GM21360 (cell line): Measurements from ENCODE around the gene GTF3C1.

ENCODE experiments used
- ATAC-seq: cut with Tn5 transposase; IDR thresholded peaks from one replicate; pipeline ENCODE4 v1.9.1; 2021; ENCODE audit warnings: mild to moderate bottlenecking, moderate library complexity; ENCODE audit not compliant: unreplicated experiment

The GTF3C1 gene

DNA sequence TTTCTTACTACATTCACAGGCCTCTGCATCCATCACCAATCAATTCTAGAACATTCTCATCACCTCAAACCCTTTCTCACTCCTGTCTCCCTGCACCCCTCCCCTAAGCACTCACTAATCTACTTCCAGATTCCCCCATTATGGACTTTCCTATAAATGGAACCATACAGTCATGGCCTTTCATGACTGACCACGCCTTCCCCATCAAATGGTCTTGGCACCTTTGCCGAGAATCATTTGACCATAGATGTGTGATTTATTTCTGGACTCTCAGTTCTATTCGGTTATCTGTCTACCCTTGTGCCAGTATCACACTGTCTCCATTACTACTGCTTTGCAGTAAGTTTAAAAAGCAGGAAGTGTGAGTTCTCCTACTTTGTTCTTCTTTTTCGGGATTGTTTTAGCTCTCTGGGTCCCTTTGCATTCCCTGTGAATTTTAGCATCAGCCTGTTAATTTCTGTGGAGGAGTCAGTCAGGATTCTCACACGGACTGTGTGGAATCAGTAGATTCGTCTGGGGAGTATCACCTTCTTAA, 27.5 kb downstream of the GTF3C1 start:
- no peak for ATAC-seq

DNA sequence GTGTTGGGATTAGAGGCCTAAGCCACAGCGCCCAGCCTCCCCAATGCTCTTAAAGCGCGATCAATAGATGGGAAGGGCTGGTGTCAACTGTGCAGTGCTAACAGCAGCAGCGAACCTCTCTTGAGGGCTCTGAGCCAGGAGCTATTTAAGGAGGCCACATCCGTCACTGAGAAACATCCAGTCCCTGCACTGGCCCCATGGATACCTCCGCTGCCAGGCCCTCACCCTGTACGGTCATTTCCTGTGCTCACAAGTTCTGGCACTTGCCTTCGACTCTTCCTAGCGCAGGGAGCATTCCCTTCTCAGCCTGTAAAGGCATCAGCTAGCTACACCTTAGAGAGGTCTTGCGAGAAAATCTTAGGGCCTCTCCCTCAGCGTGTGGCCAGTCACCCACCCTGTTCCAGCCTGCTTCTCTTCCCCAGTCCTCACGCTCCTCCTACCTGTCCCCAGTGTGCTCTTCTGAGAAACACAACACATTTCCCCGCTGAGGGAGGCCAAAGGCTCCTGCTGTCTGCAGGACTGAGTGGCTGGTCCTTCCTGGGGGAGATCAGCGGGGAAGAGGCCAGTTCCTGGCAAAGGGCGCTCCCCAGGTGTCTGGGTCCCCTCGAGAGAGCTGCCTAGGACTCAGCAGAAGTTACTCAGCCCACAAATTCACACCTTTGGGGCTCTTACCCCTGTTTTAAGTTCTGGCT, 28.6 kb downstream of the GTF3C1 start:
- ATAC-seq = no peak

DNA sequence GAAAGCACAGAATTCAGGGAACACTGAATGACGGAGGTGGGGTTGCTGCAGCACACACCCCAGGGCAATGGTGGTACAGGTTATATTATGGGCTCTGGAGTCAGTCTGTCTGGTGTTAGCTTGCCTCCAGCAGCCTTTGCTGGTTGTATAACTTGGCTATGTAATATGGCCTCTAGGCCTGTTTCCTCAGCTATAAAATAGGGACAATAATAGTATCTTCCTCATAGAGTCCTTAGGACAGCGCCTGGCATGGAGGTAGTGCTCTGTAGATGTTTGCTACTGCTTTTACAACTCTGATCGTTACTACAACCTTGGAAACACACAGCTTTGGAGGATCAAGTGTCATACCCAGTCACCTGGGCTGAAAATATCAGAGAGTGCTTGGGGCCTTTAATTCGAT, 31.5 kb downstream of the GTF3C1 start:
- ATAC-seq = no peak

DNA sequence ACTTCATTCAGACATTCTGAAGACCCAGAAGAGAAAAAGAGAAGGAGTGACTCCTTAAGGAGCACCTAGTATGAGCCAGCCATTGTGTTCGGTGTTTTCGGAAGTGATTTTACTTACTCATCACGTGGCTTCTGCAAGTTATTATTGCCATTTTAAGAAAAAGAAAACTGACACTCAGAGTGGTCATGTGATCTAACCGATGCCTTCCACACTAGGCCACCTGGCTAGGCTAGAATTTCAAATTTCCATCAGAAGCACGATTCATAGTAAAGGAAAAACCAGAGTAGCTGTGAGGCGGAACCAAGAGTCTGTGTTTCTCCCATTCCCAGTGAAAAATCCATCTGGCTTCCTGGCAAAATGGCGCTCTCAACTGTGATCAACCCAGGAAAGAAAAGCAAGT, 32.0 kb downstream of the GTF3C1 start:
- ATAC-seq = no peak

DNA sequence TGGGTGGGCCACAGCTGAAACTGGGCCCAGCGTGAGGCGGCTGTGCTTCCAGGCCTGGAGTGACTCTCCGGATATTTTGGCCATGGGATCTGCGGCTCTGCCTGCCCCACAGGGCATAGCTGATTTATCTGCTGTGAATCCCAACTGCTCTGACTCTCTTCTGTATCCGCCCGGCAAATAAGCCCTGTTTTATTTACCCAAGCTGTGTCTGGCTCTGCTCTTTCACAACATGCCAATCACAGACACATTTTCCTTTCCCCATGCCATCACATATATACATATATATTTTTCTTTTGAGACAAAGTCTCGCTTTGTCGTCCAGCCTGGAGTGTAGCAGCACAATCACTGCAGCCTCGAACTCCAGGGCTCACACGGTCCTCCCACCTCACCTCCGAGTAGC, 33.3 kb downstream of the GTF3C1 start:
- ATAC-seq = no peak

DNA sequence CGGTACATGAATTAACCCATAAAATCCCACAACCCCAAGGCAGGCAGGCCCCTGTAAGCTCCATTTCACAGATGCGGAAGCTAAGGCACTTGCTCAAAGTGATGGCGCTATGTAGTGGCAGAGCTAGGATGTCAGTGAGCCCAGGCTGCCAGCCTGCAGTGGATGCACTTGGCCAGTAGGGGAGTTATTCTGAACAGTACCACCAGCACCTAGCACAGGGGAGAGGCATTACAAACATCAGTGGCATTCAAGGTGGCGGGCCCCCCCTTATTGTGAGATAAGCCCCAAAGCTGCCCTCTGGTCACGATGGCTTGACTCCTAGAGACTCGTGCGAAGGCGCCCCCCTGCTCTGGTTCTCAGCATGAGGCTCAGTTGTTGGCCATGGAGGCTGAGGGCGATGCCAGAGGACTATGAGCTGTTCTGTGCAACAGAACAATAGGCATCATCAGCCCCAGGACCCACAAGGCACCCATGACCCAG, 33.8 kb downstream of the GTF3C1 start:
- peak; percentile 71 for ATAC-seq

DNA sequence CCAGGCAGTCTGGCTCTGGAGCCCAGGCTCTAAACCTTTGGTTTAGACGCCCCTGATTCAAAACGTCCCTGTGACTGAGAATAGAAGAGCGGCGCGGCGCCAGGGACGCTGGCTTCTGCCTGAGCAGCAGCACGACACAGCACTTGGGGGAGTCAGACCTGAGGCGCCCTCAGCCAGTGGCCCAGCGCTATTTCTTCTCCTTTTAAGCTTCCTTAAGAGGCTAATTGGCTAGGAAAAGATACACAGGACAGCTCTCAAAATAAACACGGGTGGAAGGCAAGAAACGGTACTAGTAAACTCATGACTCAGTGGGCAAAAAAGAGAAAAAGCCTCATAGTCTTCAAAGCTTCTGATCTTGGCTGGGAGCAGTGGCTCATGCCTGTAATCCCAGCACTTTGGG, 34.9 kb downstream of the GTF3C1 start:
- ATAC-seq = no peak

DNA sequence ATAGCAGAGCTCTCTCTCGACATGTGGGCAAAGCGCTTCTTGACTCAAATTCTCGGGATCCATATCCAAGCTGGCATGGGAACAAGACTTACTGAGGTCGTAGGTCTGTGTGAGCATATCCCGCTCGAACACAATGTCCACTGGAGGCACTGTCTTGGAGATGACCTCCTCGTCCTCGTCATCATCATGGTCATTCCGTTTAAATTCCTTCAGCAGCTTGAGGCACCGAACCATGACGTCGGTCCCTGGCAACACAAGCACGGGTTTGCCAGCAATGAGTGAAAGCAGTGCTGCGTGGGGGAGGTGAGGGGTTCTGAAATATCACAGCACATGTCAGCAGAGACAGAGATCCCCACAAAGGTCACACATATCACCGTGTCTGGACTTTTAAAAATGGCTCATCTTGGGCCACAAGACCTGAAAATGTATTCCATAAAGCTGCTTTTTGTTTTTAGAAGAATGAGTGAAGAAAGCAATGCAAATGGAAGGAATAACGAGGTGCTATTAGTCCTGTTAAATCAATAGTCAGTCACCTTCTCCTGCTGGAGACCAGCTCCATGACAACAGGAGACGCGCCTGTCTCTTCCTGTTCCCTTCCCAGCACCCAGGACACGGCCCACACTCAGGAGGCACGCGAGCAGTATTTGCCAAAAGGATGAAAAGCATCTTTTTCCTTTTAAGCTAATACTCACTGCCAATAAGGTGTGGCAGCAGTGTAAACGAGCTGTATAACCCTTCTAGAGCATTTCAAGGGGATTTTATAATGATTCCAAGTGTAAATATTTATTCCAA, 37.9 kb downstream of the GTF3C1 start:
- ATAC-seq = no peak

DNA sequence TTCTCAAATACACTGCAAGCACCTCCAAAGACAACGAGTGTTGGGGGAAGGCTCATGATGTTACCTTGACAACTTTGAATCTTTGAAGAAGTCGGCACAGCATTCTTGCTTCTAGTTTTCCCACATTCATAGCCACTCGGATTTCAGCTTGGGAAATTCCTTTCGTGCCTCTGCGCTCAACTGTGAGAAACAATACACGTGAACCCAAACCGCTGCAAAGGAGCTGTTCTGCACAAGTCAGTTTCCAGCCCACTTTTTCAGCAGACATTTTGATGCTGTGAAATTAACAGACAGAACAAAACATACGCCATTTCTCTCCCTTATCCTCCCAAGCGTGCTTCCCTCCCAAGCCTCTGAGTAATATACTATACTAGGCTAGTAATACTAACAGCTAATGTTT, 41.2 kb downstream of the GTF3C1 start:
- no peak for ATAC-seq

DNA sequence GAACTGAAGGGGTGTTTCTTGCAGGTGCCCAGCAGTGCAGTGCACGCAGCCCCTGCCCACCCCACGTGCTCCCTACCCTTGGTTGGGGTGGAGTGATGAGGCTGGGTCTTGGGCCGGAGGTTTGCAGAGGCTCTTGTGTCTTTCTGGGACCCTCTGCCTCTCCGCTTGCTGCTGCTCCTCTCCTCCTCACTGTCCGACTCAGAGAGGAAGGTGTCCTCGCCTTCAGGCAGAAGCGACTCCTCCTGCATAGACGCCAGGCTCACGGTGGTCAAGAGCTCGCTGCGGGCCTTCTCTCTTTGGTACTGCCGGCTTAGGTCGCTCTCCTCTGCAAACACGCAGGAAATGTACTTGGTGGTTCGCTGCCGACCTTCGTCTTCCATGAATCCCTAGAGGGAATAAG, 42.9 kb downstream of the GTF3C1 start:
- ATAC-seq = no peak

DNA sequence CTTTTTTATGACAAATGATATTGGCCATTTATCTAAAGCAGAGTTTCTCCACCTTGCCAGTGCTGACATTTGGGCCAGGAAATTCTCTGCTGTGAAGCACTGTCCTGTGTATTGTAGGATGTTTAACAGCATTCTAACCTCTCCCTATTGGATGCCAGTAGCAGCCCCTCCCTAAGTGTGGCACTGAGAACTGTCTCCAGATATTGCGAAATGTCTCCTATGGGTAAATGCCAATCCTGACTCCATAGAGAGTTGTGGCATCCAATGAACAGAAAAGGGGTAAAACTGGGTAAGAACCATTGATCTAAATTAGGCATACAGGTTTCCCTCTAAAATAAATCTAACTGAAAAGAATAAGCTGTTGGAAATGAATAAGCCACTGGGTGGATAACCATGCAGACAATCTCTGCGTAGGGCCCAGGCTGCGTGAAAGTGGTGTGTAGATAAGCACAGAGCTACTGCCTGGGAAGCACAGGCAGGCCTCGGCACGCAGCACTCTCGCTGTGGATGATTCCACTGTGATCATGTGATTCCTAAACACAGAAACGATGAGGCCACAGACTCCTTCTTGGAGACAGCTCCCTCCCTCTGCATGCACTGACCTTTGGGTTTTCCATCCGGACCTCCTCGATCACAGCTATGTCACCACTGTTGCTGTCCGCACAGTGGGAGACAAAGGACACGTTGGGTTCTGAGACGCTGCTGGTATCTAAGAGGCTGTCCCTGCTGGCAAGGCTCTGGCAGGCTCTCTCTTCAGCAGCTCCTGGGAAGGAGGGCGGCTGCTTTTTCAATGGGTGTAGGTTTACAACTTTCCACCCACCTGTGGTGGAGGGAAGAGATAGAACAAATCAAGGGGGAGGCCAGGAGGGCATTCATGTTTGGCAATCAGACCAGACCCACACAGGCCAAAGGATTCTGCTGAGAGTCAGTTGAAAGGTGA, 44.1 kb downstream of the GTF3C1 start:
- no peak for ATAC-seq

DNA sequence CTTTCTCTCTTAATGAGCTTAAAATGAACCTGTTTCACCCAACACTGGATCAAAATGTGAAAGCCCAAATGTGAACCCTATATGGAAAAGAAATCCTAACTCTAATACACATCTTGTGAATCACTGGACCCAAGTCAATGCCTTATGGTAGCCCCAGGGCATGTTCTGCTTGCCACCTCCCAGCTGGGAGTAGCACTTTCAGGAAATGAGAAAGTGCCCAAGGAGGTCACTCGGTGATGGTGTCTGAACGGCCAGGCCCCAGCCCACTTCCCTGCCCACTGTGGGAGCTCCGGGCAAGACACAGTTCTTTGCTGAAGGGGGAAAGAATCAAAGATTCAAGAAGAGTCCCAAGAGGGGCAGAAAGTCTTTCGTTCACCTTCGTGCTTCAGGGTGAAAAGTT, 46.1 kb downstream of the GTF3C1 start:
- no peak for ATAC-seq

DNA sequence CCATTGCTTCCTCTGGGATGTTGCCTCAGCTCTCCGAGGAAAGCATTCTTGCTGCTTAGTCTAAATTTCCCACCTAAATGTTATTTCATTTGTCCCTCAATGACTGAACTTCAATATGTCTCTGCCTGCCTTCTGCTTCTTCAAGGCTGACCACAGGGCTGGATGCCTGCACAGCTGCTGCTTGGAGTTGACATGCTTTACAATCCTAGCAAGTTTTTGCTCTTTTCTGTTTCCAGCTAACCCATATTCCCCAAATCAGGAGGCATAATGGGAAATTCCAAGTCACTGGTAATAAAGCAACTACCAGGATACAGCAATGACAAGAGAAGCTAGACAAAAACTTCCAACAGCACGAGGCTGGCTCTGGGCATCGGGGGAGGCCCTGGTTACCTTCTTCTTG, 48.9 kb downstream of the GTF3C1 start:
- ATAC-seq = no peak

DNA sequence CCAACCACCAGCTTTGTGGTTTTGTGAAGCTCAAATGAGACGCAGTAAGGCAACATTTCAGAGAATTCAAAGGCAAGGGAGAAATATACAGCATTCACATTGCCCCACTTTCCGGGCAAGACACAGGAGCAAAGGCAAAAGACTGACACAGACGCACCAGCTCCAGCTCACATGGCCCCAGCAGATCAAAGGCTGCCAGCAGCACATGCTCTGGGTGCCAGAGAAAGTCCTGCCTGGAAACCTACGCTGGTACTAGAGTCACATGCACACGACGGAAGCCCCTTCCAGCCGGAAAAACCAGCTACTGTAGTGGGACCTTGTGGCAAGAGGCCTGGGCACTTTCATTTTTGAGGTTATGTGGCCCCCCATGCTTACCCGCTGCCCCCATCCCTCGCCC, 50.1 kb downstream of the GTF3C1 start:
- no peak for ATAC-seq

DNA sequence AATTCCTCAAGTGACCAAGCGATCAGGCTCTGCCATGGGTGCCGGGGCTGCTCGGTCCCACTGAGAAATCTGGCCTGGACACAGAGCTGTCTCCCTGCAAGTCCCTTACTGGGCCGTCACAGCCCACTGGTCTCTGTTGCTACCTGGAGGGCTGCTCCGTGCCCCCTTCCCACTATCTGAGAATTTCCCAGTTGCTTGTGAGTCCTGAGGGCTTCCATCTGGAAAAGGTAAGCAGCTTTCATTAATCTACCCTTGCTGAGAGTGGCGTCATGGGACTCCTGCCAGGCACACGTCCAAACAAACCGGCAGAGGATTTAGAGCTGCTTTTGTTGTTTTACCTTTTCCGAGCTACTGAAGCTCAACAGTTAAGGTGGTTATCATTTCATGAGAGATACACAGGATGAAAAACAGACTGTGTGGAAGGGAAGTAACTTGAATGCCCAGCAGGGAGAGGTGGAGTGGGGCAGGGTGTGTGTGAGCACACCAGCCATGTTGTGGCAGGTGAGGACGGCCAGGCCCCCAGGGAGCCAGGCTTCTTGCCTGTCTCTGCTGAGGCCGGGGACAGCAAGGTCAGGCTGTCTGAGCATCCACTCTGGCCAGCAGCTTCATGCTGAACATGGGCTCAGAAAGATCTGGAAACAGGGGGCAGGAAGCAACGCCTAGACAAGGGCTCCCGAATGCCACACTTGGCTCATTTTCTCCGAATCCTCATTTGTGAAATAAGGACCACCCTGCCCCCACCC, 50.6 kb downstream of the GTF3C1 start:
- ATAC-seq = no peak

DNA sequence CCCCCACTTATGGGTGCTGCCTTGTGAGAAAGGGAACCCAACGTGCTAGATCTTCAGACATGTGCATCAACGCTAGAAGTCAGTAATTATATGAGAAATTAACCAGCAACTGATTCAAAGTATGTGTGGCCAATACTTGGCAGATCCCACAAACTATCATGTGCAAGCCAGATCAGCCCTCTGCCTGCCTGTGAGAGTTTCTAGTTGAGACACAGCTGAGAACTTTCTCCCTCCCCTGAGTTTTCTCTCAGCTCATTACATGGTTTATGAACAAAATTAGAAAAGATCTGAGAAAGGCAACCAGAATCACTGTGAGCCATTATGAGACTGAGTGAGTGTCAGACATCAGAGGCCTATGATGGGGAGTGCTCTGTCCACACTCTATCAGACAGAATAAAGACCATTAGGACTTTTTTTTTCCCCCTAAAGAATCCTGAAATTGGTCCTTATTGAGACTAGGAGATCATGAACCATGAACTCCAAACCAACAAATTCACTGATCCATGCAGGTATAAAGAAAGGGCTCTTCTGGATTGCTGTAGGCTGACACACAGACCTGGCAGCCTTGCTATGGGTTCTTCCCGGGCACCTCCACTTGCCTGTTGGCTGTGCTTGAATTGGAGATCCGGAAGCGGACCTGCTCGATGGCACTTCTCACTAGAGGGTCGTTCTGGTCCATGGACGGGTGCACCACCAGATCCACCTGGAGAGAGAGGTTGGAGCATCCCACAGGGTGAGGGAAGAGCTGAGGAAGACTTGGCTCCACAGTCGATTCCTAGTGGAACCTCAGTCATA, 51.5 kb downstream of the GTF3C1 start:
- ATAC-seq = no peak

DNA sequence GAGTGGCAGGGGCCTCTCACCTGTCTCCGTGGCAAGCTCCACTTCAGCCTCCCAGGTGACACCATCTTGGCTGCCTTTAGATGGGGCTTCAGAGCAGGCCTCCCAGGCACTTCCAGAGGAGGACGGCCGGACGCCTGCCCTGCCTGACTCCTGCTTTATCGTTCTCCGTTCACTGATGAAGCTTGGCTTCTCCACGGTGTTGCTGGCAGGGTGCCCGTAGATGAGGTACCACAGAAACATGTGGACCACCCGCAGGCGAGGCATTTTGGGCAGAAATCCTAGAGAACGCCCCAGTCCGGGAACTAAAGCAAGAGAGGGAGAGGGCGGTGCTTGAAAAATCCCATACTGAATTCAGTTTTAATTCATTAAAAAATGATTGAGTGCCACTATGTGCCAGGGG, 54.5 kb downstream of the GTF3C1 start:
- no peak for ATAC-seq

DNA sequence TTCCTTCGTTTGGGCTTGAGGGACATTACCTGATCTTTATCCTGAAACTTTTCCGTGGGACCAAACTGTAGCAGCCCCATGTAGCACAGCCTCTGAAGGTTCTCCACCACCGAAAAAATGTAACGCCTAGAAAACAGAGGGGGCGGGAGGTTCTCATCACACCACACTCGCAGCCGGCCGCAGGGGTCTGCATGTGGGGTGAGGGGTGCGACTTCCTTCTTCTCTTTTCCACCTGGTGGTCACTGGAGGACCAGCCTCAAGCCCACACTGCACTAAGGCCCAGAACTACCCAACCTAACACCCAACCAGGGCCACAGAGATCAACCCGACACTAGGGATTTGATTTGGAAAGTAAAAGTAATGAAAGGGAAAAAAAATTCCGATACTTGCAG, 57.1 kb downstream of the GTF3C1 start:
- no peak for ATAC-seq

DNA sequence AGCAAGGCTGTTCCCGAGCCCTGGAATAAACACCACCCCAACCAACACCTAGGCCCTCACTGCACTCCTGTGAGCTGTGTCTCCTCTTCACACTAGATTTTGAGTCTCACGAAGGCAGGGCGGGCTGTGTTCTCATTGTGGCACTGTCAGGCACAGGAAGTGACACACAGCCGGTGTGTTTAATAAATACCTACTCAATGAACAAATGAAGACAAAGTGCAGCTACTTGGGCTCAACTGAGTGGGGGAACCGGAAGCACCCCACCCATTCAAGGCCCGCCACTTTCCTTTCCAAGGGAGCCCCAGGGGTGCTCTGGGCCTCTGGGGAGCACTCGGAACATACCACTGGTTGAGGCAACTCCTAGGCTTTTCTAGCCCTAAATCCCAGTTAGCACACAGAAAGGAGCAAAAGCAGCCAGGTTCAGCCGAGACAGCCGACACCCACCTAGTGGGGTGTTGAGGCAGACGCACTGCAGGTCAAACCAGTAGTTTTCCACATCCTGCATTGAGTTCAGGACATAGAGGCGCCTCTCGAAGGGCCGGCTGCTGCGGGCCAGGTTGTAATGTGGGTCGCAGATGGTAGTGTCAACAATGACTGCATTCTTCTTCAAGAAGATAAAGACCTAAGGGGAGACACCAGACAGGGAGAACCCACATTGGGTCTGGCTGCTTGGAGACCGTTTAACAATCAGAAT, 57.7 kb downstream of the GTF3C1 start:
- ATAC-seq = no peak
